ENCODE data around the gene AGBL1. TPM values are rescaled to one million over a fixed set of nuclear protein-coding genes. Genes with fewer than 3 reads are reported as not detected.
"Not testable (repeated sequence)": the region's sequence is repeated elsewhere in the genome, so short reads cannot be mapped to it uniquely, and the experiment has no call there.

AGBL1 gene
- total RNA-seq, 1 donor from 2014 or later, result not detected

DNA sequence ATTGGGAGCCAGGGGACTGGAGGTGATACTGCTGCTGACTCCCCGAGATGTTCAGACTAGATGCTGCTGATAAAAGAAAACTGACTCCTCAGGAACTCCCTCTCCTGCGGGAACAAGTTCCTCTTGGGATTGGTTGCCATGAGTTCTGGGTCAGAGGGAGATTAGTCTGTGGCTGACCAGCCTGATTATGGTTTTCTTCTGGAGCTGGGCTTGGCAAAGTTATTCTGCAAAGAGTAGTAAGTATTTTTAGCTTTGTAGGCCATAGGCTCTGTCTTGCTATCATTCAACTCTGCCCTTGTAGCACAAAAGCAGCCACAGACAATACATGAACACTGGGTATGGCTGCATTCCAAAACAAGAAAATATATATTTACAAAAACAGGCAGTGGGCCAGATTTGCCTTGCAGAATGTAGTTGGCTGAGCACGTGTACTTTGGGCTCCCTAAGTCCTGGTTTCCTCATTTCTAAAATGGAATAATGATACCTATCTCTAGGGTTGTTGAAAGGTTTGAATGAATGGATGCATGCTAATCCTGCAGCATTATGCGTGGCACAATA is 796.8 kb downstream of the AGBL1 start:
- no peak for FAIRE-seq
- peaks cover 4% of the 10 kb centered on the region for H3K27me3 Mint-ChIP-seq (ENCODE audit: low read depth, unreplicated experiment)
- Histone ChIP-seq H4K20me1 (ENCODE audit: insufficient read depth, low read length) (no peaks in the 10 kb centered on the region), H2AFZ (ENCODE audit: low read depth, low read length) (no peak overlapping the region), H3K27me3 (ENCODE audit: insufficient read depth, low read length) (no peaks in the 10 kb centered on the region), H3K36me3 (ENCODE audit: insufficient read depth, low read length) (no peaks in the 10 kb centered on the region), H3K4me1 (ENCODE audit: insufficient read depth, low read length) (peaks cover 5% of the 10 kb centered on the region), H3K79me2 (ENCODE audit: insufficient read depth, low read length) (no peaks in the 10 kb centered on the region), H3K4me3 (ENCODE audit: insufficient read depth, low read depth, low read length) (no peak overlapping the region), H3K9me3 (ENCODE audit: insufficient read depth, low read depth, low read length) (no peaks in the 10 kb centered on the region), H3K4me2 (ENCODE audit: low read length) (no peak overlapping the region), H3K9ac (ENCODE audit: low read length) (no peak overlapping the region), H3K27ac (ENCODE audit: low read depth, low read length) (no peak overlapping the region)
- TF ChIP-seq EZH2 (IDR thresholded peaks at IDR 0.05; ENCODE audit: insufficient read depth, low read length), result no peak
- TF ChIP-seq, protein P1, sequence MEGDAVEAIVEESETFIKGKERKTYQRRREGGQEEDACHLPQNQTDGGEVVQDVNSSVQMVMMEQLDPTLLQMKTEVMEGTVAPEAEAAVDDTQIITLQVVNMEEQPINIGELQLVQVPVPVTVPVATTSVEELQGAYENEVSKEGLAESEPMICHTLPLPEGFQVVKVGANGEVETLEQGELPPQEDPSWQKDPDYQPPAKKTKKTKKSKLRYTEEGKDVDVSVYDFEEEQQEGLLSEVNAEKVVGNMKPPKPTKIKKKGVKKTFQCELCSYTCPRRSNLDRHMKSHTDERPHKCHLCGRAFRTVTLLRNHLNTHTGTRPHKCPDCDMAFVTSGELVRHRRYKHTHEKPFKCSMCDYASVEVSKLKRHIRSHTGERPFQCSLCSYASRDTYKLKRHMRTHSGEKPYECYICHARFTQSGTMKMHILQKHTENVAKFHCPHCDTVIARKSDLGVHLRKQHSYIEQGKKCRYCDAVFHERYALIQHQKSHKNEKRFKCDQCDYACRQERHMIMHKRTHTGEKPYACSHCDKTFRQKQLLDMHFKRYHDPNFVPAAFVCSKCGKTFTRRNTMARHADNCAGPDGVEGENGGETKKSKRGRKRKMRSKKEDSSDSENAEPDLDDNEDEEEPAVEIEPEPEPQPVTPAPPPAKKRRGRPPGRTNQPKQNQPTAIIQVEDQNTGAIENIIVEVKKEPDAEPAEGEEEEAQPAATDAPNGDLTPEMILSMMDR (IDR thresholded peaks at IDR 0.05; ENCODE audit: insufficient read depth, low read depth, low read length), result no peak
- H3K4me3 Mint-ChIP-seq (ENCODE audit: unreplicated experiment), result no peak overlapping the region
- H3K4me1 Mint-ChIP-seq (ENCODE audit: low read depth, unreplicated experiment), result peaks cover under 1% of the 10 kb centered on the region
- peaks cover 2% of the 10 kb centered on the region for H3K36me3 Mint-ChIP-seq (ENCODE audit: low read depth, unreplicated experiment)
- no peak overlapping the region for H3K27ac Mint-ChIP-seq (ENCODE audit: unreplicated experiment)
- H3K9me3 Mint-ChIP-seq (ENCODE audit: unreplicated experiment), result peaks cover 2% of the 10 kb centered on the region
- DNase-seq (ENCODE audit: low read depth), result peak; percentile 18

DNA sequence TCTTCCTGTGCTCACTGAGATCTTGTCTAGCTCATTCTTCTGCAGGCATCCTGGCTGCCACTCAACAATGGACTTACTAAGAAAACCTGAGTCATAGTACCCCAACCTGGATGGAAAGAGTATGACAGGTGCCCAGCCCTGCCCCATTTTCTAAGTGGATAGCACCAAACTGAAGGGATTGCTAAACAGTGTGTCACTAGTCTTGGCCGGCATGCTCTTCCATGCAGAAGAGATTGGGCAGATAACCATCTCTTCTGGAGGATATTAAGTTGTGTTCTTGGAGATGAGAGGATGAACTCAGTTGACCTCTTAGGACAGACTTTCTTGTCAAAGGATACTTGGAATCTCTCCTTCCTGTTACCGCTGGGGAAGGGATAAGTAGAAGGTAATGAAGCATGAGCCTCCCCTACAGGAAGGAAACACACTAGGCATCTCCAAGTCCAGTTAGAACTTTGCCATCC is 797.5 kb downstream of the AGBL1 start:
- H2AFZ ChIP-seq (ENCODE audit: low read depth, low read length), result no peak overlapping the region
- no peak overlapping the region for H3K27ac ChIP-seq (ENCODE audit: low read depth, low read length)
- Mint-ChIP-seq H3K9me3 (ENCODE audit: unreplicated experiment) (no peaks in the 10 kb centered on the region), H3K4me1 (ENCODE audit: low read depth, unreplicated experiment) (no peaks in the 10 kb centered on the region), H3K27ac (ENCODE audit: unreplicated experiment) (no peak overlapping the region), H3K4me3 (ENCODE audit: unreplicated experiment) (no peak overlapping the region), H3K36me3 (ENCODE audit: low read depth, unreplicated experiment) (peaks cover 2% of the 10 kb centered on the region), H3K27me3 (ENCODE audit: low read depth, unreplicated experiment) (peaks cover 4% of the 10 kb centered on the region)
- peak; percentile 53 for DNase-seq (ENCODE audit: low read depth)
- no peak overlapping the region for H3K4me2 ChIP-seq (ENCODE audit: low read length)
- no peak overlapping the region for H3K9ac ChIP-seq (ENCODE audit: low read length)
- no peaks in the 10 kb centered on the region for H3K79me2 ChIP-seq (ENCODE audit: insufficient read depth, low read length)
- H3K9me3 ChIP-seq (ENCODE audit: insufficient read depth, low read depth, low read length), result no peaks in the 10 kb centered on the region
- no peak for FAIRE-seq
- peaks cover 5% of the 10 kb centered on the region for H3K4me1 ChIP-seq (ENCODE audit: insufficient read depth, low read length)
- H4K20me1 ChIP-seq (ENCODE audit: insufficient read depth, low read length), result no peaks in the 10 kb centered on the region
- H3K27me3 ChIP-seq (ENCODE audit: insufficient read depth, low read length), result no peaks in the 10 kb centered on the region
- H3K36me3 ChIP-seq (ENCODE audit: insufficient read depth, low read length), result no peaks in the 10 kb centered on the region
- no peak overlapping the region for H3K4me3 ChIP-seq (ENCODE audit: insufficient read depth, low read depth, low read length)
- TF ChIP-seq, protein P1 (IDR thresholded peaks at IDR 0.05; ENCODE audit: insufficient read depth, low read depth, low read length), result no peak
- no peak for TF ChIP-seq EZH2 (IDR thresholded peaks at IDR 0.05; ENCODE audit: insufficient read depth, low read length)

DNA sequence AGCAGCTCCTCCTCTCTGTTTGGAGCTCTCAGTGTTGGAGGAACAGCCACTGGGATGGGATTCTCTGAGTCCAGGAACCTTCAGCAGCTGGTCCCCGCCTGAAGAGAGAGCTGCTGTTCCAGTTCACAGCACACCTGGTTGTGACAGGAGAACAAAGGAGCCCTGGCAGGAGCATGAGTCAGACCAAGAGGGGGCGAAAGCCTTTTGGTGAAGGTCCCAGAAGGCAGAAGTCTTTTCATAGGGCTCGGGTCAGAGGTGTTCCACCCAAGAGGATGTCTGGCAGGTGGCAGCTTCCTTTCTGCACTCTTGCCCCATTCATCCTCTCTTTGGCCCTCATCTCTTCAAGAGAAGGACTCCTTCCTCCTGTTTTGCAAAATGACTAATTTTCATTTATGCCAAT is 799.2 kb downstream of the AGBL1 start:
- FAIRE-seq, result not testable (repeated sequence)

More for the DNA sequence above, 799.2 kb downstream of the AGBL1 start:
- H3K4me2 ChIP-seq (ENCODE audit: low read length); H3K27me3 Mint-ChIP-seq (ENCODE audit: low read depth, unreplicated experiment); H3K9ac ChIP-seq (ENCODE audit: low read length); H3K9me3 ChIP-seq (ENCODE audit: insufficient read depth, low read depth, low read length); H3K27ac ChIP-seq (ENCODE audit: low read depth, low read length); H3K27ac Mint-ChIP-seq (ENCODE audit: unreplicated experiment); H3K79me2 ChIP-seq (ENCODE audit: insufficient read depth, low read length); DNase-seq (ENCODE audit: low read depth); H4K20me1 ChIP-seq (ENCODE audit: insufficient read depth, low read length); H3K27me3 ChIP-seq (ENCODE audit: insufficient read depth, low read length); H3K9me3 Mint-ChIP-seq (ENCODE audit: unreplicated experiment); H3K4me1 Mint-ChIP-seq (ENCODE audit: low read depth, unreplicated experiment); H3K4me3 Mint-ChIP-seq (ENCODE audit: unreplicated experiment); H3K36me3 ChIP-seq (ENCODE audit: insufficient read depth, low read length); H3K4me1 ChIP-seq (ENCODE audit: insufficient read depth, low read length); H3K36me3 Mint-ChIP-seq (ENCODE audit: low read depth, unreplicated experiment); H3K4me3 ChIP-seq (ENCODE audit: insufficient read depth, low read depth, low read length); H2AFZ ChIP-seq (ENCODE audit: low read depth, low read length): not testable (repeated sequence)
